HG03520 (cell line): Measurements from ENCODE around the gene PNKP.

Source experiments
- ATAC-seq: cut with Tn5 transposase; IDR thresholded peaks from one replicate; pipeline ENCODE4 v1.9.1; 2021; ENCODE audit warnings: mild to moderate bottlenecking, moderate library complexity; ENCODE audit not compliant: unreplicated experiment

Gene PNKP

DNA sequence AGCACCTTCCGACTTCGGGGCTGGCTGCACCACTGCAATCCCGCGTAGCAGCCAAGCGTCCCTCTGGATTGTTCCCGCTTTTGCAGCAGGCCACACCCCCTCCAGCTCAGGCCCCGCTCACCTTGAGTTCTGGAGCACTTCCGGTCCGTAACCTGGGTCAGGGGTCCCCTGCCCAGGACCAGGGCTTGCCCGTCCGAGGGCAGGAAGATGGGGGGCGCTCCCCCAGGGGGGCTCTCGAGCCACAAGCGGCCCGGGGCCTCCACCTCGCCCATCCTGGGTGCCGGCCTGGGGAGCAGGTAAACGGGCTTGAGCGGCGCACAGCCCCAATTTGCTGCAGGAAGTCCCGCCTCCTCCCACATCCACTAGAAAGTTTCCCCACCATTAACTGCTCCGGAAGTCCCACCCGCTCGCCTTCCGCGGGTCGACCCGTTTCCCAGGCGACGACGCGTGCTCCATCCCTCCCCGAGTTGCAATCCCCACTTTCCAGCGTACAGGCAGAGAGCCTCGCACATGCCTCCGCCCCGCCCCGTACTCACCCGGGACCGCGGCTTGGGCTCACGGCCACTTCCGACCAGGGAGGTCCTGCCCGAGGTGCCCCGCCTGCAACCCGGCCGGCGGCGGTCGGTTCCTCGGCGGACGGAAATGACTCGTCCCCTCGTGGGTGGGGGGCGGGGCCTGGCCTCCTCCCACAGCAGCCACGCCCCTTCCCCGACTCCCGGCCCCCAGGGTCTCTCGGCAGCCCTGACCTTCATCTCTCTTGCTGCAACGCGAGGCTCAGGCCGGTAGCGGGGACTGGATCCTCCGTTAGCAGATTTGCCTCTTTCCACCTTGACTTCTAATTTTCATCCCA is at the start of gene PNKP:
TSS of gene PNKP (minus strand) at position 644 of the 850 bp plus-strand sequence. CDS start at position 272, 372 bp downstream.
- peak; percentile 31 for ATAC-seq

DNA sequence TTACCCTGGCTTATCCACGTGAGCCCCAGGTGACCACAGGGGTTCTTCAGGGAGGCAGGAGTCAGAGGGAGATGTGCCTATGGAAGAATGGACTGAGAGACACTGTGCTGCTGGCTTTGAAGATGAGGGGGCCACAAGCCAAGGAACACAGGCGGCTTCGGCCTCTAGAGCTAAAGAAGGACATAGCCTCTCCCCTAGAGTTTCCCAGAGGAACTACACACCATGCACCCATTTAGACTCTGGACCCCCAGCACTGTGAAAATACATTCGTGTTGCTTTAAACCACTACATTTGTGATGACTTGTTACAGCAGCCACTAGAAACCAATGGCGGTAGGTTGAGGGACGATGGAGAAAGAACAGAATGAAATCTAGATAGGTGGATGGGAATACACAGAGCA is 47.9 kb upstream of the PNKP start:
- ATAC-seq, result no peak

DNA sequence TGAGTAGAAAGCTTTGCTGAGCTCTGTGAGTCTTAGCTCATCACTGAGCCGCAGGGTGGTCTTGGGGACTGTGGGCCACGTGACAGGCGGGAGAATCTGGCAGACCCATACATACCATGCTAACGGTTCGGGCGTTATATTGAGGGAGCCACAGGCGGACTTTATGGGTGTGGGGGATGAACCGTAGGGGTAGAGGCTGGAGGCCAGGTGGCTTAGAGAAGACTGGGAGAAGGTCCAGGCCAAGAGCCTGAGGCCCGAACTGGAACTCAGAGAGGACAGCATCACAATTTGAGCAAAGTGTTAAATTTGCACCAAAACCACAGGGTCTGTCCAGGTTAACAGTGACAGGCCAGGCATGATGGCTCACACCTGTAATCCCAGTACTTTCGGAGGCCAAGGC is 46.3 kb upstream of the PNKP start:
- ATAC-seq, result no peak

DNA sequence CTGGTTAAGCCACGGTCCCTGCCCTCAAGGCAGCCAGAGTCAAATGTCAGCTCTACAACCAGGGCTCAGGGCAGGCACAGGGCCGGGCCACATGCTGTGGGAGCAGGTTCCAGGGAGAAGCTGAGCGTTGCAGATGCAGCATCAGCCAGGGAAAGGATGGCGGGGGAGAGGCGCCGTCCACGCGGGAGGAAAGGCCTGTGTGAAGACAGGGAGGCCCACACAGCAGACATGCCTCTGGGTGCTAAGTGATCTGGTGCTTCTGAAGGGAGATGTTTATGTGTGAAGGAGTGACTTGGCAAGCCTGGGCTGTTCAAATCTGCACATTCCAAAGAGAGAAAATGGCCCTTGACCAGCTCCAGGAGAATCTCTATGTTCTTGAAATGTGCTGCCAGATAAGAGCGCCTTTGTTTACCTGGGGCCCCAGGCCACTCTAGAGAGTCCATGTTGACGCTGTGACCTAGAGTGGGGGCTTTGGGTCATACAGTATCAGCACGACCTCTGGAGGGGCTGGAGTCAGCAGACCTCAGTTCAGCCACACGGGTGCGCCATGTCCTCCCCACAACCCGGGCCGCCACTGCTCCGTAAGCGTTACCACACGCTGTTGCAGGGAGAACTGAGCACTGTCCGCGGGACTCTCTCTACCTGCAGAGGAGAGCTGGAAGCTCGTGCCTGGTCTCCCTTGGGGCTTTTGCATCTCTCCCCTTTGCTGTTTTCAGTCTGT is 45.7 kb upstream of the PNKP start:
- no peak for ATAC-seq

DNA sequence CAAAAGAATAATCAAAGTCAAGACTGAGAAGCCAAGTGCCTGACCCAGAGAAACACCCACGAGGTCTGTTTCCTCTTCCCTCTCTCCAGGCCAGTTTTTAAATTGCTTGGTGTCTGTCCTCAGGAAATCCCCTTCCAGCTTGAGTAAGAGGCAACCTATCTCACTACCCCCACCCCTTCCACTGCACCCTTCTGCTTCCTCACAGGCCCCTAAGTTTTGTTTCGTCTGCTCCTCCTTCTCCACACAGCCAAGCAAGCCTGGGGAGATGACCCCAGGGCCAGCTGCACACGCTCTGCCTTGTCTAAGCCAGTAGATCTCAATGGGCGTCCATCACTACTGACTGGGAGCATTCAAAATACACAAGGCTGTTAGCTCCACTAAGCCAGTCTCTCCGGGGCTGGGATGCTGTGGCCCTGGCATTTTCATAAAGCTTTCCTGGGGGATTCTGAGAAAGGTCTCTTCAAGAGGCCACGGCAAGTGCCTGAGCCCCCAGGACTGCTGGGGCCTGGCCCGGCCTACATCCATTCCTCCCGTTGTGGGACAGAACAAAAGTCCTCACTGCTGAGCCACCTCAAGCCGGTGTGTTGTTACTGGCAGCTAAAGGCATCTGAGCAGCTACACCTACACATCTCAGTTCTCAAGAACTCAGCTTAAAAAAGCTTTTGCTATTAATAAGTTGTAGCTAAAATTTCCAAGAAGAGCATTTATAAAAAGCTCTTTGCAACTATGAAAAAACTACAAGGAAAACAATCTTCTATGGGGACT is 44.2 kb upstream of the PNKP start:
- no peak for ATAC-seq

DNA sequence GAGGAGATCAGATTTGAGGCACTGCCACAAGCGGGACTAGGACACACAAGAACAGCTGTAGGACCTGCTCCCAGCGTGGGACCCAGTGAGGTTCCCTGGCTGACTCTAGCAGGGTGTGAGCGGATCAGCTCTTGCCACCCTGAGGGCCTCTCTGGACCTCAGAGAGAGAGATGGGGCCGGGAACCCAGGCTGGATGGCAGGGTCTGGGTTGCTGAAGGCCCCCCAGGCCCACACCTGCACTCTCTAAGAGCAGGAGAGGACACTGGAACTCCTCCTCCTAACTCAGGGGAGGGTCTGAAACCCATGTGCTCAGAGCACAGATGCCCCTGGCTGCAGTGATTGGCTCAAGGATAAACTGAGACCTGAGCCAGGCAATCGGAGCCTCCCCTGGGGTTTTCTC is 42.8 kb upstream of the PNKP start:
- ATAC-seq, result no peak

DNA sequence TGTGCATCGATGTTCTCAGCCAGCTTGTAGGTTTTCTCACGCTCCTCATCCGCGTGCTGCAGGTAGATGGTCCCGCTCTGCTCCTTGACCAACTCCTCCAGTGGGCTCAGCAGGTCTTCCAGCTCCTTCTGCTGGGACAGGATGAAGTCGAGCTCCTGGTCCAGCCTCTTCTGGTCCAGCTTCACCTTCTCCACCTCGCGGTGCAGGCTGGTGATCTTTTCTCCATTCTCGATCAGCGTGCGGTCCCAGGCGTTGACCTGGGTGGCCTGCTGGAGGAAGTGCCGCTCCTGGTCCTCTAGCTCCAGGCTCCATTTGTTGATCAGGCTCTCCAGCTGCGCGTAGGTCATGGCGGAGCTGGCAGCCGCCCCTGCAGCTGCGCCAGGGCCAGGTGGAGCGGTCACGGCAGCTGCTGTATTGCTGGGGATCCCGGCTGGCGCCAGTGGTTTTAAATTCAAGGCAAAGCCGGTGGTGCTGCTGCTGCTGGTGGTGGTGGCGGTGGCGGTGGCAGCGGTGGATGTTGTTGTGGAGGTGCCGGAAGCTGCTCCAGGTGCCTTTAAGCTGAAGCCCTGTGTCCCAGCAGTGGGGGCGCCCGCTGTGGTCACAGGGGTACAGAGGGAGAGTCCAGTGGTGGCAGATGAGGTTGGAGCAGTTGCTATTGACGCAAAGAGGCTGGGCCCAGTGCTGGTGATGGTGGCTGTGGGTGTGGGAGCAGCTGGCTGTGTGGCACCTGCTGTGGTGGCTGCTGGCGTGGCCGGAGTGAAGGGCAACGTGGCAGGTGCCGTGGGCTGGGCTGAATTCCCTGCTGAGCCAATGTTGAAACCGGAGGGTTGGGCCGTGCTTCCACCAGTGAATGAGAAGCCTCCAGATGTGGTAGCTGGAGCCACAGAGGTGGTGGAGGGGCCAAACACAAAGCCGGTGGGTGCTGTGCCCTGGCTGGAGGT is 41.4 kb upstream of the PNKP start:
- no peak for ATAC-seq

DNA sequence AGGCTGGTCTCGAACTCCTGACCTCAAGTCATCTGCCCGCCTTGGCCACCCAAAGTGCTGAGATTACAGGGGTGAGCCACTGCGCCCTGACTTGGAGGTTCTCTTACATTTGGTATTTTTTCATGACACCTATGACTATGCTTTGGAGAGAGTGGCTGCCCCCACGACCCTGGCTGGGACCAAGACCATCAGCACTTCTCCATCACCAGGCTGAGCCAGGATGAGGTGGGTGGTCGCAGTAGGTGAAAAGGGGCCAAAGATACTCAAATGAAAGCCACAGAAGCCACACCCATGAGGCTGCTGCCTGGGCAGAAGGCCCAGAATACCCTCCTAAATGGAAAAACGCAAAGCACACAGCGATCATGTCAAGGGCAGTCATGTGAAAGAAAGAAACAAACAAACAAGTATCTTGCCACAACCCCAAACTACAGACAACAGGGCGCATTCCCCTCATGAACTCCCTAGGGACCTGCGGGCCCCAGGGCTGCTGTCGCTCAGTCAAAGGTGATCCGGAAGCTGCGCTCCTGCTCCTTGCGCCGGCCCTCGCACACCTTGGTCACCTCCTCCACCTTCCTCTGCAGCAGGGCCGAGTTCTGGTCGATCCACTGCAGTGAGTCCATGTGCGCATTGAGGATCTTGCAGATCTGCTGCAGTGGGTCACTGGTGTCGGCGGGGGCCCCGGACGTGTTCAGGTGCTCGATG is 40.5 kb upstream of the PNKP start:
- no peak for ATAC-seq

DNA sequence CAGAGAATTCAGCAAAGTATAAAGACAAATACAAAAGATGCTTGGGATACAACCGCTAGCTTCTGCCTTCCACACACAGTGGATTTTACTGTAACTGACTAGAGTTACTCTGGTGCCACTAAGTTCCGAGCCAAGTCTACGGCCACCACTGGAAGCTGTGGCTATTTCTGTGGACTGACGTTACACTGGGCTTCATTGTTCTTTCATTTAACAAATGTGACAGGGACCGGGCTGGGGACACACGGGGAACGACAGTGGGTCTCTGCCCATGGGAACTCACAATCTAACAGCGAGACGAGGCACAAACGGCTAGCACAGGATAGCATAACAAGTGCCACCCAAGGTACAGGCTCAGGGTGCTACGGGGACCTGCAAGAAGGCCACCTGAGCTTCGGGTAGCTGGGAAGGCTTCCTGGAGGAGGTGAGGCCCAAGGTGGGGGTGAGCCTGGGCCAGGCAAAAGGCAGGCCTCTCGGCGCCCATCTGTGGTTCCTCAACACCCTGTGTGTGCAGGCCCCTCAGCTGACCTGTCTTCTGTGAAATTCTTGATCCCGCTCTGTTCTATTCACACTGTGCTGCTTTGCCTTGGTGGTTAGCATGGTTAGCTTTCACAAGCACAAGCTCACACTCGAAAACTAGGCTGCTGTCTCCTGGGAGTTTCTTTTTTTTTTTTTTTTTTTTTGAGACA is 39.6 kb upstream of the PNKP start:
- ATAC-seq, result no peak

DNA sequence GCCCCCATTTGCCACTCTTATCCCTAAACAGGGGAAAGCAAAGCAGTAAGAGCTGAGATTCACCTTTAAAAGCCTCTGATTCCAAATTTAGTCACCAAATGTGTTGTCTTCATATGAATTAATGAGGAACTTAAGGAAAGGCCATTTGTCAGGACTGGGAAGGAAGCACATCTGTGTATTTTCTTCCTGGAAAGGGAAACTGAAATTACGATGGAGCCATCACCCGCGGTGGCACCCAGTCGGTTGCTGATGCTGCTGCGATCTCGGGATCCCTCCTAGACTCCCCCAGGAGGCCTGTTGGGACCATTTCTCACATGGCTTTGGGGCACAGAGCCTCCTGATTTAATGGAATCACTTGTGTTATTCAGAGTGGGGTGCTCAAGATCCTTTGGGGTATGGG is 36.8 kb upstream of the PNKP start:
- no peak for ATAC-seq

DNA sequence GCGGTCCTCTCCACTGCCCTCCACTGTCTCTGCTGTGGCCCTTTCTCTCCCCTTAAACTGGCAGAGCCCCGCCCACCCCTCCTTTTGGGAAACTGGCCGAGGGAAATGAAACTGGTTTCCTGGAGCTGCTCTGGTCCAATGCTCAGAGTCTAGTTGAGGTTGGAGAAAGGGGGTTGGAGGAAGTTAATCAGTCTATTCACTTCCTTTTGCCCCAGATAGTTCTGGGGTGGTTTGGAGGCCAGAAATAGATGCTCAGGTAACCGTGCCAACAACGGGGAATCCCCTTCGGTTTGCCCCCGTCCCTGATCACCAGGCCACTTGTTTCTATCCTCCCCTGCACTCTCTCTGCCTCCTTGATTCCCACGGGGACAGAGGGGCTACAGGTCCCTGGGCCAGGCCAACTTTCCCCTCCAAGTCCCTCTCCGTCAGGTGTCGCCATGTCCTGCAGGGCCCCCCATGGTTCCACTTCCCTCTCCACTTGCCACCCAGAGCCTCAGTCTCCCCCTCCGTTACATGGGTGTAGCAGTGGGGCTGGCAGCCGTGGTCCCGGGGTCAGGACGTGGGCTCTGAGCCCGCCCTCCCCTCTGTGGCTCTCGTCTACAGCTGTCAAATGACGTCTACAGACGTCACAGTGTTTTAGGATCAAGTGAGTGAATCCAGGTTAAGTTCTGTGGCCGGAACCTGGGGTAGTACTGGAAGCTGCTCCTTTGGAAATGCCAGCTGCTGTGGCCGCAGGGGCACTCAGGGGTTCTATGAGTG is 29.7 kb upstream of the PNKP start, which contains the start of gene IL4I1:
TSS of gene IL4I1 (minus strand) at position 25 of the 759 bp plus-strand sequence. CDS start 727 bp downstream, outside the sequence.
- ATAC-seq, result peak; percentile 49

DNA sequence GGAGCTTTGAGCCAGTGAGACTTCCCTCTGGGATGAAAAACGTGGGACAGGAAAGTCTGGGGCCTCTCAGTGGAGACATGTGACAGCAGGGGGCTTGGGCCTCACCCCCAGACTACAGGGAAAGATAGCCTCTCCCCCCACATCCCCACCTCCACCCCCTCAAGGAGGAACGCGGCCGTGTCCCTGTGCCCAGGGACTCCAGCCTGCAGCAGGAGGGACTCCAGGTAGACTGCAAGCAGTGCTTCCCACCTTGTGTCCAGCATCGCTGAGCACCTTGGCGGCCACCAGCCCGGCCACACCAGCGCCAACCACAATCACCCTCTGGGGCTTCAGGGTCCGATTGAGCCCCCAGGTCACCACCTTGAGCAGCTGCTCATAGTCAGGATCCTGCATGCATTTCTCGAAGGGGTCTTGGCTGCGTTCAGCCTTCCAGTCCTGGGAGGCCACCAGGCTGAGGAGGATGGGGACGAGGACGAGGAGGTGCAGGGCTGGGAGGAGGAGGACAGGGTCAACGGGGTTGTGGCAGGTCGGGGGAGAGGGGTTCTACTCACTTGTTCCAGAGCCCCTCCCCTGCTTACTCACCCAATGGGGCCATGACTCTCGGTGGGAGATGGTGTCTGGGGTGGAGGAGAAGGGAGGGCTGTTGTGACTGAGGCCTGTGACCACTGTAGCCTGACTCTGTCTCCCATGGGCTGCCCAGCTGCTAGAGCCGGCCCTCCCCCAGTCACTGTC is 28.4 kb upstream of the PNKP start:
- no peak for ATAC-seq

DNA sequence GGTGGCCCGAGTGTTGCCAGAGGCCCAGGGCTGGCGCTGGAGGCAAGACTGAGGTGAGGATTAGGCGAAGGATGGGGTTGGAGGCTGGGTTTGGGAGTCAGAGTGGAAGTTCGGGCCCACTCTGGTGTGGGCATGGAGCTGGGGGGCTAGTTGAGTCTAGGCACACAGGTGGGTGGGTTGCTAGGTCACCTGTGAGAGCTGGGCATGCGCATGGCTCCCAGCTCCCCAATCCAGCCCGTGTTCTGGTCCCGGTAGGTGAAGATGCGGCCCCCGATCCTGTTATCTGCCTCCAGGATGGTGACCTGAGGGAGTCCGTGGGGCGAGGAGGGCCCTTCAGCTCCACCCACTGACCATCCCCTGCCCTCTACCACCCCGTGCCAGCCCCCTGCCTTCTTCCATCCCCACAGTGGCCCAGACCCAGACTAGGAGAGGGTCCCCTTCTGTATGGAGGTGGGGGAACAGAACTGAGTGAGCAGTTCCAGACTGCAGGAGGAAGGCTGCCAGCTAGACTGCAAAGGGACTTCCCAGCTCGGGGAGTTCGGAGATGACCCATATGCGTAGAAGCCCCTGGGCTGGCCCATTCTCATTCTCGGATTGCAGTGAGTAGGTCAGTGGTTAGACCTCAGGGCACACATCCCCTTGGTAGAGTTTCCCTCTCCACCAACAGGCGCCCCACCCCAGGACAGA is 27.6 kb upstream of the PNKP start:
- no peak for ATAC-seq

DNA sequence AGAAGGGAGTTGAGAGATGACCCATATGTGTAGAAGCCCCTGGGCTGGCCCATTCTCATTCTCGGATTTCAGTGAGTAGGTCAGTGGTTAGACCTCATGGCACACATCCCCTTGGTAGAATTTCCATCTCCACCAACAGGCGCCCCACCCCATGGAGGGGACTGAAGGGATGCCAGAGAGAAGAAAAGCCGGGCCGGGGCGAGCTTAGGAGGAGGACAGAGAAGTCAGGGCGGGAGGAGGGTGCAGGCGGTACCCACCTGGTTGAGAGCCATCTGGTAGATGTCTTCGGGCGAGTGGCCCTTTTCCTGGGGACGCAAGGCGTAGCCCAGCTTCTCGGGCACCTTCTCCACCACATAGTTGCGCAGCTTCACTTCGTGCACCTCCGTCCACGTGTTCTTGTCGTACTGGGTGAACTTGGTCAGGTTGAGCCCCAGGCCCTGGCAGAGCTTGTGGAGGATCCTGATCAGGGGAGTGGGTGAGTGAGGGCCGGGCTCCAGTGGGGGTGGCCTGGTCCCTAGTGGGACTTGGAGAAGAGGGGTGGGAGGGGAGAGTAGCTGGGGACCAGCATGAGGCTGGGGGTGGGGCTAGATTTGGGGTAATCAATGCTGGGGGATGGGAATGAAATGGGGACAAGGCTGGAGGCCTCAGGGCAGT is 26.8 kb upstream of the PNKP start:
- no peak for ATAC-seq

DNA sequence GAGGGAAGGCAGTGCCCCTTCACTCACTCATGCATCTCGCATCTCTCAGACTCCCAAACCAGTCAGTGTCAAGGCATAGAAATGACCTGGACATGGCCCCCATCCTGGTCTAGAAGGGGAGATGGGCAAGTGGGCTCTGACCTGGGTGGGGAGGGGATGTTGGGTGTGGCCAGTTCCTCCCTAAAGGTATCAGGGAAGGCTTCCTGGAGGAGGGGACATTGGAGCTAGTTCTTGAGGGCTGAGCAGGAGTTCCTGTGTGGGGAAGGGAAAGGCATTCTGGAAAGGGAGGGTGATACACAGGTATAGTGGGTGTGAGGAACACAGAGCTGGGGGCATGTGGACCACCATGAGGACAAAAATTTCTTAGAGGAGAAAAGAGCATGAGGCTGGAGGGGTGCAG is 25.3 kb upstream of the PNKP start:
- ATAC-seq, result no peak

DNA sequence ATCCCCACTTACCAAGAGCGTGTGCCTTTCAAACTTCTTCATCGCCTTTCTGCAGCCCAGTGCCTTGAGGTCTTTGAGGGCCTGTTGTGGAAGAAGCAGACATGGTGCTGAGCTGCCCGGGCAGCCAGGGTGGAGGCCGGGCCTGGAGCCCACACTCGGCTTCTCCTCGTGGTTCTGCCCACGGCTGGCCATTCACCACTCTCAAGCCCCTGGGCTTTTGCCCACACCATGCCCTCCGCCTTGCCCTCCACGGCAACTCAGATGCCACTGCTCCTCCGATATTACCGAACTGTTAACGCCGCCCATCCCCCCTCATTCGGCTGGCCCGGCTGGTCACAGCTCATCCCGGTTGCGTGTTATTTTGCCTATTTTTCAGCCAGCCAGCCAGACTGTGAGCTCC is 24.0 kb upstream of the PNKP start:
- no peak for ATAC-seq
